Subcutaneous adipose tissue (tissue), 4 donors: ENCODE data around the gene VPS39. TPM values are rescaled to one million over a fixed set of nuclear protein-coding genes. Genes with fewer than 3 reads are reported as not detected.

Source experiments
- total RNA-seq, 4 donors: library from RNA; depleted of rRNA; stranded (reverse); fragments of >200 nt; gene quantifications; one replicate each; pipeline ENCODE4 v1.1.0, GENCODE V29; 2016
- TF ChIP-seq, protein P1 (sequence below): fragments of 450-650 bp; IDR thresholded peaks from one replicate; pipeline ENCODE4 v1.5.1; 2016; ENCODE audit warnings: low read depth, mild to moderate bottlenecking, control low read depth, antibody characterized with exemption, moderate library complexity

The VPS39 gene
- total RNA-seq, 4 donors from 2014 or later: 91.3 to 168 (median 147) TPM

DNA sequence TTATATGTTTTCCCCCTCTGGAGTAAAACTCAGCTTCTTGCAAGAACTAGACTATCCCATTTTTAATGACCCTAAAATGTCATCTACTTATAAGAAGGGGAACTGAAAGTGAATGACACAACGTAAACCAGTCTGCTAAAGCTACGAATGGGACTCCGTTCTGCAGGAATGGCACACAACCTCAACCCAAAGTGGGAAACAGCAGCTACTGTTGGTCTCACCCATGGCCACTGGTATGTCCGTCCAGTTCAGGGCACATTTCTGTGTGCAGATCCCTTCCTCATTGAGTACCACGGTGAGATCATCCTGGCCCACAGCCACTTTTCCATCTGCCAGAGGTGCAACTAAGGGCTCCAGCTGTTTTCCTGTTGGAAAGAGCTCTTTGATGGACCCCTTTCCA, 23.8 kb downstream of the VPS39 start:
- TF ChIP-seq, protein P1, sequence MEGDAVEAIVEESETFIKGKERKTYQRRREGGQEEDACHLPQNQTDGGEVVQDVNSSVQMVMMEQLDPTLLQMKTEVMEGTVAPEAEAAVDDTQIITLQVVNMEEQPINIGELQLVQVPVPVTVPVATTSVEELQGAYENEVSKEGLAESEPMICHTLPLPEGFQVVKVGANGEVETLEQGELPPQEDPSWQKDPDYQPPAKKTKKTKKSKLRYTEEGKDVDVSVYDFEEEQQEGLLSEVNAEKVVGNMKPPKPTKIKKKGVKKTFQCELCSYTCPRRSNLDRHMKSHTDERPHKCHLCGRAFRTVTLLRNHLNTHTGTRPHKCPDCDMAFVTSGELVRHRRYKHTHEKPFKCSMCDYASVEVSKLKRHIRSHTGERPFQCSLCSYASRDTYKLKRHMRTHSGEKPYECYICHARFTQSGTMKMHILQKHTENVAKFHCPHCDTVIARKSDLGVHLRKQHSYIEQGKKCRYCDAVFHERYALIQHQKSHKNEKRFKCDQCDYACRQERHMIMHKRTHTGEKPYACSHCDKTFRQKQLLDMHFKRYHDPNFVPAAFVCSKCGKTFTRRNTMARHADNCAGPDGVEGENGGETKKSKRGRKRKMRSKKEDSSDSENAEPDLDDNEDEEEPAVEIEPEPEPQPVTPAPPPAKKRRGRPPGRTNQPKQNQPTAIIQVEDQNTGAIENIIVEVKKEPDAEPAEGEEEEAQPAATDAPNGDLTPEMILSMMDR: no peak

DNA sequence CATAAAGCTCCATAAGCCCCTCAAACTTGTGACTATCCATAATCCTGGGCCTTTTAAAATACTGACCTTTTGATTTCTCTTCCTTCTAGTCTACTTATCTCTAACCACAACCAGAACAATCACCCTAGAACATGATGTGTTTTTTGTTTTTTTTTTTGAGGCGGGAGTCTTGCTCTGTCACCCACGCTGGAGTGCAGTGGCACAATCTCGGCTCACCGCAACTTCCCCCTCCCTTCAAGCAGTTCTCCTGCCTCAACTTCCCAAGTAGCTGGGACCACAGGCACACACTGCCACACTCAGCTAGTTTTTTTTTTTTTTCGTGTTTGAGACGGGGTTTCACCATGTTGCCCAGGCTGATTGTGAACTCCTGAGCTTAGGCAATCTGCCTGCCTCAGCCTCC, 25.1 kb downstream of the VPS39 start:
- TF ChIP-seq, protein P1: no peak

DNA sequence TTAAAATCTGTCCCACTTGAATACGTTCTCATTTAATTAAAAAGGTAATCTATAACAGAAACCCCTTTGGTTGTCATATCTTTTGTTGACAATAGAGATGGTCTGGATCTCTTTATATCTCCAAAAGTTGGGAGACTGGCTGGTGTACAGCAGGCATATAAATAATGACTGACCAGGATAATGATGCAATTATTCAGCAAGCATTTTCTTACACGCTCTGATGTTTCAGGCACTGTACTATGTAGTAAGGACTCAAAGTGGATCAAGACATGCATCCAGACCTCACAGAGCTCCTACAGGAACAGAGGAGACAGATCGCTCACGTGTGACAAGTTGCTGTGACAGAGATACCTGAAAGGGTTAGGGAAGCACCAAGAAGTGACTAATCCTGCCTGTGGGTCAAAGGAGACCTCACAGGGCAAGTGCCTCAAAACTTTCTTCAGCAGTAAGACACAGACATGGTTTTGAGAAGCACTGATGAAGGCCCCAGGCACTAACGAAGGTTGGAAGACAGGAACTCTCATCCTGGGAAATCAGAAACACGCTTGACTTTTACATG, 25.7 kb downstream of the VPS39 start:
- TF ChIP-seq, protein P1: no peak

DNA sequence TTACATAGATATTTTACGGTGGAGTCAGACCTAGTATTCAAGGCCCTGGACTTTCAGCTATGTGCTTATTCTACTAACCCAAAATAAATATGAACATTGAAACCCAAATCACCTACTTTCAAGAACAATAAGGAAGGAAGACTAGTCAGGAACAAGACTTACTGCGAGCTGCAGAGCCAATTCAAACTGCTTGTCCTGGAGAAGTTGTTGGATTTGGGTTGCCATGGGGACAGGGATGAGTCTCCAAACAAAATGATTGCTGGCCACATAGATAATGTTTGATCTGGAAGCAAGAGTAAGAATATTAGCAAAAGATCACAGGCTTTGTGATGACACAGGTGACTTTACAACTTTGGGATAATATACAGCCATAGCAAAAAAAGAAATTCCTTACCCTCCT, 30.0 kb downstream of the VPS39 start:
- TF ChIP-seq, protein P1: no peak

DNA sequence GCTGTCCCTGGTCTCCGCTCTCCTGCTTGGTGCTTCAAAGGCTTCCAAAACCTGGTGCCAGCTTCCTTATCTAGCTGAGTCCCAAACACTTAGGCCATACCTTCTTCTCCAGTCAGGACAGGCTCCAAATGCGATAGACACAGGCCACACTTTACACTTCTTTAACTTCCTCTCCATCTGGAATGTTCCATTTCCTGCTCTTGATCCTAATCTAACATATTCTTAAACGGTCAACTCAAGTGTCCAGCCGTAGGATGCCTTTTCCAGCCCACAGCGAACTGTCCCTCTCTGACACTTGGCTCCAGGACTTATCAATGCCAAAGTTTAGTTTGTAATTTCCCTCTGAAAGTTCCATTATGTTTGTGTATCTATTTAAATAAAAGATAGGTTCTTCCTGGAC, 32.4 kb downstream of the VPS39 start:
- TF ChIP-seq, protein P1: no peak

DNA sequence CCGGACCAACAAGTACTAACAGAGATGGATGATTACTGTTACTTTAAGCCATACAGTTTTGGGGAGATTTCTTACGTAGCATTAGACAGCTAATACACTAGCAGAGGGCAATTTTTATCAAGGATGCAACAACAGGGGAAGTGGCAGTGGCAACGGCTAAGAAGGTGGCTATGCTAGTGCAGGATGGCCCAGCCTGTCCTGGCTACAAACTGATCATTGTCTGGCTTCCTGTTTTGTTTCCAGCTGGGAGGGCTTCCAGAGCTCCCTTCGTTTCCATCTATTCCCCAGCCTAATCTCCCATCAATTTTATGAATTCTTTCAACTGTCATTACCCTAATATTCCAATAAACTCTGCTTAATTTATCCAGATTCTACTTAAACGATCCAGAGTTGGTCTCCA, 35.6 kb downstream of the VPS39 start:
- TF ChIP-seq, protein P1: no peak

DNA sequence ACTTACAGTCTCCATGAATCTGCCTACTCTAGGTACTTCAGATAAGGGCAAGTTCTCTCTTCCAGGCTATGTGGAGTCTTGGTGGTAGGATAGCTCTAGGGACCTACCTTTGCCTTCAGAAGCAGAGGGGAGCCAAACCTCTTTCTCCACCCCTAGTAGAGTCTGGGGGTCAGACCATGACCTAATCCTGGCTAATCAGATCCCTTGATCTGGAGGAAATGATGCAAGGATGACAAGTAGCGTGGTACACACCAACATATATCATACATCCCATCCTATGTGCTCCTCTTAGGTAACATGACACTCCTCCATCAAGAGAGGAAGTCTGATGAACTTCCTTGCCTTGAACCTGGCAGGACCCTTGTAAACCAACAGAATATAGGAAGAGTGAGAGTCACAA, 36.3 kb downstream of the VPS39 start:
- TF ChIP-seq, protein P1: no peak
